Activated CD4-positive, CD25-positive, alpha-beta regulatory T cell treated with anti-CD3 and anti-CD28 coated beads, Interleukin-2, amount 50 U/mL, for 16 hours (primary cell): Measurements from ENCODE around the gene PARP12.
"Not testable (repeated sequence)": the region's sequence is repeated elsewhere in the genome, so short reads cannot be mapped to it uniquely, and the experiment has no call there.

Source experiments
- DNase-seq: peaks from one replicate; pipeline ENCODE4 v3.0.0-alpha.2; 2020; ENCODE audit warnings: low read depth, low spot score

The PARP12 gene, protein sequence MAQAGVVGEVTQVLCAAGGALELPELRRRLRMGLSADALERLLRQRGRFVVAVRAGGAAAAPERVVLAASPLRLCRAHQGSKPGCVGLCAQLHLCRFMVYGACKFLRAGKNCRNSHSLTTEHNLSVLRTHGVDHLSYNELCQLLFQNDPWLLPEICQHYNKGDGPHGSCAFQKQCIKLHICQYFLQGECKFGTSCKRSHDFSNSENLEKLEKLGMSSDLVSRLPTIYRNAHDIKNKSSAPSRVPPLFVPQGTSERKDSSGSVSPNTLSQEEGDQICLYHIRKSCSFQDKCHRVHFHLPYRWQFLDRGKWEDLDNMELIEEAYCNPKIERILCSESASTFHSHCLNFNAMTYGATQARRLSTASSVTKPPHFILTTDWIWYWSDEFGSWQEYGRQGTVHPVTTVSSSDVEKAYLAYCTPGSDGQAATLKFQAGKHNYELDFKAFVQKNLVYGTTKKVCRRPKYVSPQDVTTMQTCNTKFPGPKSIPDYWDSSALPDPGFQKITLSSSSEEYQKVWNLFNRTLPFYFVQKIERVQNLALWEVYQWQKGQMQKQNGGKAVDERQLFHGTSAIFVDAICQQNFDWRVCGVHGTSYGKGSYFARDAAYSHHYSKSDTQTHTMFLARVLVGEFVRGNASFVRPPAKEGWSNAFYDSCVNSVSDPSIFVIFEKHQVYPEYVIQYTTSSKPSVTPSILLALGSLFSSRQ

DNA sequence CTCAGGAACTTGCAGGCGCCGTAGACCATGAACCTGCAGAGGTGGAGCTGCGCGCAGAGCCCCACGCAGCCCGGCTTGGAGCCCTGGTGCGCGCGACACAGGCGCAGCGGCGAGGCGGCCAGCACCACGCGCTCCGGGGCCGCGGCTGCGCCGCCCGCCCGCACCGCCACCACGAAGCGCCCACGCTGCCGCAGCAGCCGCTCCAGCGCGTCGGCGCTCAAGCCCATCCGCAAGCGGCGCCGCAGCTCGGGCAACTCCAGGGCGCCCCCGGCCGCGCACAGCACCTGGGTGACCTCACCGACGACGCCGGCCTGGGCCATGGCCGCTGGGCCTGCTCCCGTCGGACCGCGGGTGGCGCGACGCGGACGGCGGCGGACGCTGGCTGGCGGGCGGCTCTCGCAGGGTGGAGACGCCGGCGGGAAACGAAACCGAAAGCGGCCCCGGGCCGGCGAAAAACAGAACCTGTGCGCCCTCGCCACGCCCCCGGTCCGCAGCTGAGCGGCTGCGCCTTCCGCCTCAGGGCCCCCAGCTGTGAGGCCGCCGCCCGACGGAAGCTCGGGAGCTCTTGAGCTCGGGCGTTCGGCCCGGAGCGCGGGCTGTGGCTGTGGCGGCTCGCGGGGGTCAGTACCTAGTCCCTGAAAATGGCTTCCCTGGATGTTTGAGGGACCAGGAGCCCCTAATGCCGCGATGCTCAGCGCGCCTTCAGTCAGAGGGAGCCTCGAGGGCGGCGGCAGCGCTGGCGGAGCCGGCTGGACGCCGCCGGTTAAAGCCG, at the start of gene PARP12:
Gene PARP12, minus strand, starts transcription at position 424 of the 772 bp plus-strand sequence. Its CDS starts 104 bp downstream, at position 320.
- DNase-seq, result peak; percentile 70

DNA sequence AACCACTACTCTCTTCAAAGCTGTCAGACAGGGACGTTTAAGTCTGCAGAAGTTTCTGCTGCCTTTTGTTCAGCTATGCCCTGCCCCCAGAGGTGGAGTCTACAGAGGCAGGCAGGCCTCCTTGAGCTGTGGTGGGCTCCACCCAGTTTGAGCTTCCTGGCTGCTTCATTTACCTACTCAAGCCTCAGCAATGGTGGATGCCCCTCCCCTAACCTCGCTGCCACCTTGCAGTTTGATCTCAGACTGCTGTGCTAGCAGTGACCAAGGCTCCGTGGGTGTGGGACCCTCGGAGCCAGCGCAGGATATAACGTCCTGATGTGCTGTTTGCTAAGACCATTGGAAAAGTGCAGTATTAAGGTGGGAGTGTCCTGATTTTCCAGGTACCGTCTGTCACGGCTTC, 46.0 kb upstream of the PARP12 start:
- DNase-seq, result not testable (repeated sequence)

DNA sequence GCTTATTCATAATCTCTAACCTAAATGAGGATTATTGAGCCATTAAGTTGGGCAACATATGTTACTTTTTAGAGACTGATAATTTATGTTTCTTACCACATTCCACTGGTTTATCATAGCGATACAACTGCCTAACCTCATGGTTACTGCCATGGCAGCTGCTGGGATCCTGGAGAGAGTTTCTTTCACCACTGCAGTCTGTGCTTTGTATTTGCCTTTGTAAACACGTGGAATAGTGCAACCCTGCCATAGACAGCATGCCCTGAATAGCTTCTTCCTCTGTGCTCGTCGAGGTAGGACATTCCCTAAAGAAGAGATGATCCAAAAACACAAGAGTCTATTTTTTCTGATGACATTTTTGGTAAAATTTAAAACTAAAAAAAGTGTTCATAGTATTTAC, 33.7 kb upstream of the PARP12 start:
- no peak for DNase-seq

DNA sequence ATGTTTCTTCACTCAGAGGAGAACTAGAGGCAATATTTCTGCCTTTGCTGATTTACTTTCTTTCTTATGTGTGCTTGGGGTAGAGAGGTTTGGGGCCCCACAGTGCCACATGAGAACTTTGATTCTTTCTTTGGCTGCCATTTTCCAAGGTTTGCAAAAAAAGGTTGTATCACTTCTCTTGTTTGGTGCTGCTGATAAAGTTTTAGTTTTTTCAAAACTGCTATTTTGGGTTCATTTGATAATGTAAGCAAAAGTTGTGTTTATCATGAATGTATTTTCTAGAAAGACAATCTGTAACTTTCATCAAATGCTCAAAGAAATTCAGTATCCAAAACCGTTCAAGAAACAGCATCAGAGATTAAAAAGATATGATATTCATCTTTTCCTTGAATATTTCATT, 30.6 kb upstream of the PARP12 start:
- DNase-seq, result no peak

- no peak for DNase-seq
Observed at GRCh38 chr7:140085447-140085846, 22.7 kb upstream of the PARP12 start.

DNA sequence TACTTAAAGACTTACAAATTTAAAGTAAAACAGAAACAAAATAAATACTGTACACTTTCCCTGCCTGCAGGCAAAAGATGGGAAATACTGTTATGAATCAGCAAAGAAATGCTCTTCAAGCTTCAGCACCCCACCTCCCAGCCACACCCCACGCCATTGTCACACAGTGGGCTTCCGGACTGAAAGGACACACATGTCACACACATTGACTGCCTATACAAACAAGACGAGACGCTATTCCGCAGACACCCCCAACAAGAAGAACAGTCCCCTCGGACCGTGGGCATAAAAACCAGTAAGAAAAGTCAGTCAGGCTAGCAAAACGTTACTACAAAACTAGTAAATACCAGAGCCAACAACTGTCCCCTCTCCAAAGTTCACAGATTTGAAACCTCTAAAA, 22.2 kb upstream of the PARP12 start:
- DNase-seq, result no peak

- DNase-seq, result no peak
Observed at GRCh38 chr7:140084142-140084655, 21.4 kb upstream of the PARP12 start.

DNA sequence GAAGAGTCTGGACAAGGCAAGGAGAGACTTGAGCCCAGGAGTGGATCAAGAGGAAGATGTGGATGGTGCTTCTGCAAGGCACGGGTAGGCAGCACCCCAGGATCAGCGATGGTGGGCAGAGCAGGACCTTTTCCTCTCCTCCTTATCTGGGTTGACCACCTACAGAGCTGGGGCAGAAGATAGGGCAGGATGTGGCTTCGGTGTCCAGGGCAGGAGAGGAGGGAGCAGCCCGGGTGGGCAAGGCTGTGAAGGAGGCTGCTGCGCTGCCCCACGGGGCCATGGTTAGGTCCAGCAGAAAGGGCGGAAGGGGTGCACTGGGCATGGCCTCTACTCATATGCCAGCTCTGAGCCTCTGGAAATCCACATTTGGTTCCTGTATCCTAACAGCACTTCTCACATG, 20.0 kb upstream of the PARP12 start:
- DNase-seq, result no peak

DNA sequence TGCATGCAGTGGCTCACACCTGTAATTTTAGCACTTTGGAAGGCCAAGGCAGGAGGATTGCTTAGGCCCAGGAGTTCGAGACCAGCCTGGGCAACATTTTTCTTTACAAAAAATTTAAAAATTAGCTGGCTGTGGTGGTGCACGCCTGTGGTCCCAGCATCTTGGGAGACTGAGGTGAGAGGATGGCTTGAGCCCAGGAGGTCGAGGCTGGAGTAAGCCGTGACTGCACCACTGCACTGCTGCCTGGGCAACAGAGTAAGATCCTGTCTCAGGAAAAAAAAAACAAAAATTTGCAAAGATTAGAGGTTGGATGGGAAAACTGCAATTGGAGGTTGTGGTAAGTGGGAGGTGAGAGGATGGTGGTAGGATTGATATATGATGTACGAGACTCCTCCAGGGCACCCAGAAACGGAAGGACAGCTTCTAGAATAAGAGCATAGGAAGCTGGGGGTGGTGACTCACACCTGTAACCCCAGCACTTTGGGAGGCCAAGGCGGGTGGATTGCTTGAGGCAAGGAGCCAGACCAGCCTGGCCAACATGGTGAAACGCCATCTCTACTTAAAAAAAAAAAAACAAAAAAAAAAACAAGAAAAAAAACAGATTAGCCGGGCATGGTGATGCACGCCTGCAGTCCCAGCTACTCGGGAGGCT, 19.1 kb upstream of the PARP12 start:
- no peak for DNase-seq

- DNase-seq, result no peak
Observed at GRCh38 chr7:140080919-140081318, 18.2 kb upstream of the PARP12 start.

DNA sequence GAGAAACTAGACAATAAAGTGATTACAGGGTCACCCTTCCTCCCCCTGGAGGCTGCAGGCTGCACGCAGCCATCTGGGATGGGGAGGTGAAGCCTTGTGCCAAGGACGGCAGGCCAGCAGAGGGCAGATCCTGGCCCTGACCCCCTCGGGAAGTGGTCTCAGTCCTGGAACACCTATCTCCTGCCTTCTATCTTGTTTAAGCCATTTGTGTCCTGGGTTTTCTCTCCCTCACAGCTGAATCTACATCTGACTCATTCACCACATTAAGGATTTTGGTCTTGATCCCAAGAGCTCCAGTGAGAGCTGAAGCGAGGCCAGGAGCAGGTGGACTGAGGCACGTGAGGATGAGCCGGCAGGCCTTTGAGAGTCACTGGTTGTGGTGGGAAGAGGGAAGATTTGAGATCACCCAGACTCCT, 16.4 kb upstream of the PARP12 start:
- no peak for DNase-seq

DNA sequence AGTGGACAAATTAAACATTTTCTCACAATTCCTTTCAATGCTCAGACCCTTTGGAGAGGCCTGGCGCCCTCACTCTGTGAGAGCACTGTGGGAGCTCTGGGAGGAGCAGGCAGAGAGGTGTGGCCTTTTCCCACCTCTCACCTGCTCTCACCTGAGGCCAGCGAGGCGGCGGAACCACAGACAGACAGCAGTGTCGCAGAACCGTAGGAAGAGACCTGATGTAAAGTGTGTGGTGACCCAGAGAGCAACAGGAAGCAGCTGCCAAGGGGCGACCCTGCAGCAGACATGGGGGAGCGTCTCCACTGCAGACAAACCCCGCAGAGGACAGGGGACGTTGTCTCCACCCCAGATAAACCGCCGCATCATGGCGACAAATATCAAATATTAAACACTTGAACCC, 15.6 kb upstream of the PARP12 start:
- no peak for DNase-seq

GRCh38 chr7:140074780-140075179, 12.0 kb upstream of the PARP12 start:
- no peak for DNase-seq

- no peak for DNase-seq
Observed at GRCh38 chr7:140070546-140070945, 7.8 kb upstream of the PARP12 start.

DNA sequence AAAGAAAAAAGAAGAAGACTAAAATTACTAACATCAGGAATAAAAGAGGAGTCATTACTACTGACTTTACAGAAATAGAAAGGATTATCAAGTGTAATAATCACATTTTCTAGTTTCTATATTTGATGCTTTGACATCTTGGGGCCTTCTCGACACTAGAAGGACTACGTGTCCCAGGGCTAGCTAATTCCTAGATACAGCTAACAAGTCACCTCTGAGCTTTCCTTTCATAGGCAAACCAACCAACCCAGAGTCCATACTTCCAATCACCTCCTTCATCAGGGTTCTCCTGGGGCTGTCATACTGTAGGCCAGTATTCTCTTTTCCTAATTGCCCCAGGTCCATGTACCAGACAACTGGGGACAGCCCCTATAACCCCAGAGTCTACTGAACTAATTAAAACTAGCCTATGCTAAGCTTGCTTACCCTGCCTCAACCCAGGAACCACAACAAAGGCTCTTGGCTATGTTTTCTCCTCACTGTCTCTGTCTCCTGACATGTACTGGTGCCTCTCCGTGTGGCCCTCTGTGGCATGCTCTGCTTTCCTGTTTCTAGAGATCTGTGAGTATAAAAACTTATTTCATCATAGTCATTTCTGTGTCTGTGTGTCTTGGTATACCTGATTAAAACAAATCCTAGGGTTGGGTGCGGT, 6.7 kb upstream of the PARP12 start:
- DNase-seq, result no peak

GRCh38 chr7:140068033-140068432, 5.3 kb upstream of the PARP12 start:
- DNase-seq, result no peak

DNA sequence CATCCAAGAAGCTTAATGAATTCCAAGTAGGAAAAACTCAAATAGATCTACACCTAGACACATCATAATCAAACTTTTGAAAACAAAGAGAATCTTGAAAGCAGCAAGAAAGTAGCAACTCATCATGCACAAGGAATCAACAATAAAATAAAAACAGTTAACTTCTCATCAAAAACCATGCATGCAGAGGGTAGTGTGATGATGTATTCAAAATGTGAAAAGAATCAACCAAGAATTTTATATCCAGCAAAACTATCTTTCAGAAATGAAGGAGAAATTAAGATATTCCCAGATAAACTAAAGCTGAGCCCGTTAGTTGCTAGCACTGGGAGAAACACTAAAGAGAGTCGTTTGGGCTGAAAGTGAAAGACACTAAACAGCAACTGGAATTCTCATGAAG, 4.3 kb upstream of the PARP12 start:
- no peak for DNase-seq

DNA sequence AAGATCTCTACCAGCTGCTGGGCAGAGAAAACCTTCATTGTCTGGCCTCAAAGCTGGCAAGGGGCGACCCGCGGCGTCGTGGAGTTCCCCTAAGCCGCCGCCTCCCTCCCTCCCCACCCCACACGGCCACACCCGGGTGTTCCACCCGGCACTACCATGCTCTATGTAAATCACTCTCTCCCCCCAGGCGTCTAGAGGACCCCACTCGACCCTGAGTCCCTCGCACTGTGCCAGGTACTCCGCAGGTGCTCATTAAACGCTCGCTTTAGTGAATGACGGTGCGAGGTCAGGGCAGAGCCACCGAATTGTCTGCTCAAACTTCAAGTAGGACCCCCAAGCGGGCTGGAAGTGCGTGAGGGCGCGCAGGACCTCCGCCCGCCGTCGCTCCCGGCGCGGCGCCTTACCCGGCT, 628 bp downstream of the PARP12 start:
- DNase-seq, result peak; percentile 14

GRCh38 chr7:140061607-140061930, 1.2 kb downstream of the PARP12 start:
- DNase-seq, result no peak

- DNase-seq, result no peak
Observed at GRCh38 chr7:140060788-140061606, 1.8 kb downstream of the PARP12 start.
